ENCODE data around the gene ITGB5.

- TF ChIP-seq CTCF (IDR thresholded peaks at IDR 0.05; ENCODE audit: low read depth, low read length), result no peak
- no peak for TF ChIP-seq POLR2A (IDR thresholded peaks at IDR 0.05; ENCODE audit: extremely low read depth, insufficient read length)
- no peak for TF ChIP-seq MAX (IDR thresholded peaks at IDR 0.05; ENCODE audit: low read depth, low read length)
- no peak for TF ChIP-seq MYC (IDR thresholded peaks at IDR 0.05; ENCODE audit: low read depth, low read length)
These were observed 113.5 kb downstream of the ITGB5 start for GRCh38 chr3:124773351-124774326.
